HepG2 (cell line): Measurements from ENCODE around the gene BTBD17. TPM values are rescaled to one million over a fixed set of nuclear protein-coding genes. Genes with fewer than 3 reads are reported as not detected.

ENCODE experiments used
- ARID2 ChIP-seq: sonication (generic); formaldehyde crosslinking; IDR thresholded peaks from 2 replicates; pipeline ENCODE4 v1.8.1; 2022; ENCODE audit warnings: mild to moderate bottlenecking, missing genetic modification reagents, borderline replicate concordance
- CEBPG ChIP-seq: IDR thresholded peaks from 2 replicates; pipeline ENCODE4 v1.6.1; 2016
- FOXC1 ChIP-seq: sonication (generic); formaldehyde crosslinking; IDR thresholded peaks from 2 replicates; pipeline ENCODE4 v1.8.0; 2022; ENCODE audit warnings: mild to moderate bottlenecking, missing genetic modification reagents, borderline replicate concordance
- FOXK1 ChIP-seq: sonication (generic); formaldehyde crosslinking; IDR thresholded peaks from 2 replicates; pipeline ENCODE4 v1.4.0; 2020; ENCODE audit warnings: low read depth, missing genetic modification reagents, borderline replicate concordance
- HDAC2 ChIP-seq: sonication (generic); formaldehyde crosslinking; IDR thresholded peaks from 2 replicates; pipeline ENCODE4 v1.4.0; 2020; ENCODE audit warnings: missing genetic modification reagents
- HOXA9 ChIP-seq: sonication (generic); formaldehyde crosslinking; IDR thresholded peaks from 2 replicates; pipeline ENCODE4 v1.8.1; 2022; ENCODE audit warnings: missing genetic modification reagents, mild to moderate bottlenecking, moderate library complexity, borderline replicate concordance
- IKZF4 ChIP-seq: sonication (generic); formaldehyde crosslinking; IDR thresholded peaks from 2 replicates; pipeline ENCODE4 v1.5.1; 2020; ENCODE audit warnings: borderline replicate concordance, mild to moderate bottlenecking, low read depth, missing genetic modification reagents; ENCODE audit errors: not compliant biosample characterization
- ZBTB20 ChIP-seq: sonication (generic); formaldehyde crosslinking; IDR thresholded peaks from 2 replicates; pipeline ENCODE4 v1.8.1; 2023; ENCODE audit warnings: missing genetic modification reagents, low read depth, mild to moderate bottlenecking, borderline replicate concordance
- ZBTB21 ChIP-seq: sonication (generic); formaldehyde crosslinking; IDR thresholded peaks from 2 replicates; pipeline ENCODE4 v1.4.0; 2020; ENCODE audit warnings: missing genetic modification reagents
- ZNF33A ChIP-seq: sonication (generic); formaldehyde crosslinking; IDR thresholded peaks from 2 replicates; pipeline ENCODE4 v1.5.1; 2020; ENCODE audit warnings: missing genetic modification reagents, mild to moderate bottlenecking, moderate library complexity, borderline replicate concordance
- ZNF543 ChIP-seq: sonication (generic); formaldehyde crosslinking; IDR thresholded peaks from 2 replicates; pipeline ENCODE4 v1.4.0; 2020; ENCODE audit warnings: mild to moderate bottlenecking, missing genetic modification reagents
- ZNF768 ChIP-seq: sonication (generic); formaldehyde crosslinking; IDR thresholded peaks from 2 replicates; pipeline ENCODE4 v1.4.0; 2020; ENCODE audit warnings: missing genetic modification reagents
- ZNF83 ChIP-seq: sonication (generic); formaldehyde crosslinking; IDR thresholded peaks from 2 replicates; pipeline ENCODE4 v1.4.0; 2020; ENCODE audit warnings: missing genetic modification reagents, mild to moderate bottlenecking, borderline replicate concordance
- polyA plus RNA-seq, 8 experiments: library from polyadenylated mRNA; depleted of rRNA in 3 of 8; stranded (reverse) in 7 of 8; unstranded in 1 of 8; fragments of >200 nt; fragmentation: Illumina TruSeq in 4 of 8; extraction: Trizol in 4 of 8; gene quantifications; 2 replicates each; pipeline versions ENCODE4 v1.2.1 to v1.2.3, GENCODE V29; 2011 to 2016; ENCODE audit warnings: low read depth in 4 of 8, missing spikeins in 1 of 8, mixed read lengths in 1 of 8; ENCODE audit not compliant: insufficient read depth in 1 of 8
- total RNA-seq, 5 experiments: library from RNA; depleted of rRNA; stranded (reverse); fragments of >200 nt; fragmentation: Illumina TruSeq; extraction: Trizol; gene quantifications; 2 replicates each; pipeline ENCODE4 v1.2.3, GENCODE V29; 2016; ENCODE audit warnings: low read depth in 1 of 5
- TF ChIP-seq, protein P1 (sequence below): sonication (generic); formaldehyde crosslinking; IDR thresholded peaks from 2 replicates; pipeline ENCODE4 v1.5.1; 2020; ENCODE audit warnings: mild to moderate bottlenecking, missing genetic modification reagents, moderate library complexity
- TF ChIP-seq, protein P2 (sequence below): sonication (generic); formaldehyde crosslinking; IDR thresholded peaks from 2 replicates; pipeline ENCODE4 v1.4.0; 2020; ENCODE audit warnings: mild to moderate bottlenecking, low read depth, missing genetic modification reagents
- TF ChIP-seq, protein P3 (sequence below): sonication (generic); formaldehyde crosslinking; IDR thresholded peaks from 2 replicates; pipeline ENCODE4 v1.4.0; 2020; ENCODE audit warnings: missing genetic modification reagents
- TF ChIP-seq, protein P4 (sequence below): sonication (generic); formaldehyde crosslinking; IDR thresholded peaks from 2 replicates; pipeline ENCODE4 v1.4.0; 2020; ENCODE audit warnings: missing genetic modification reagents
- TF ChIP-seq, protein P5 (sequence below): sonication (generic); formaldehyde crosslinking; conservative IDR thresholded peaks from 2 replicates; pipeline ENCODE4 v1.4.0; 2020; ENCODE audit warnings: missing genetic modification reagents

BTBD17 gene
- total and polyA plus RNA-seq, 2 of the 13 experiments (the other 11 are each of a cell fraction or from before 2014, with no cell fraction given), result not detected

DNA sequence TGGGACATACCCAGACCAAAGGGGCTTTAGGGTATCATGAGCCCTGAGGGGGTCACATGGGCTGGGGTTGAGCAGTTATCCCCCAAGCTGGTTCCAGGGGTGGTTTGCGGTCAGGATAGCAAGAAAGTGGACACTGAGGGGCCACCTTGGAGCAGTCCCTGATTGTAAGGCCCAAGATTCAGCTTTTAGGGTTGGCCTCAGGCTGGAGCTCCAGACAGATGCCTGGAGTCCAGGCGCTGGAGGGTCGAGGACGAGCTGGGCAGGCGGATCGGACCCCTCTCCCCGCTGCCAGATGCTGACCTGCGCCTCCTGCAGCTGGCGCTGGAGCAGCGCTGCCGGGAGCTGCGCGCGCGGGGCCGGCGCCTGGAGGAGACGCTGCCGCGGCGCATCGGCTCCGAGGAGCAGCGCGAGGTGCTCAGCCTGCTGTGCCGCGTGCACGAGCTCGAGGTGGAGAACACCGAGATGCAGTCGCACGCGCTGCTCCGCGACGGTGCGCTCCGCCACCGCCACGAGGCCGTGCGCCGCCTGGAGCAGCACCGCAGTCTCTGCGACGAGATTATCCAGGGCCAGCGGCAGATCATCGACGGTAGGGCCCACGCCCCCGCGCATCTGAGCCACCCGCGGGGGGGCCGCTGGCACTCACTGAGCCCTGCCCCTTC is 10.0 kb downstream of the BTBD17 start (continued):
- TF ChIP-seq, protein P1, sequence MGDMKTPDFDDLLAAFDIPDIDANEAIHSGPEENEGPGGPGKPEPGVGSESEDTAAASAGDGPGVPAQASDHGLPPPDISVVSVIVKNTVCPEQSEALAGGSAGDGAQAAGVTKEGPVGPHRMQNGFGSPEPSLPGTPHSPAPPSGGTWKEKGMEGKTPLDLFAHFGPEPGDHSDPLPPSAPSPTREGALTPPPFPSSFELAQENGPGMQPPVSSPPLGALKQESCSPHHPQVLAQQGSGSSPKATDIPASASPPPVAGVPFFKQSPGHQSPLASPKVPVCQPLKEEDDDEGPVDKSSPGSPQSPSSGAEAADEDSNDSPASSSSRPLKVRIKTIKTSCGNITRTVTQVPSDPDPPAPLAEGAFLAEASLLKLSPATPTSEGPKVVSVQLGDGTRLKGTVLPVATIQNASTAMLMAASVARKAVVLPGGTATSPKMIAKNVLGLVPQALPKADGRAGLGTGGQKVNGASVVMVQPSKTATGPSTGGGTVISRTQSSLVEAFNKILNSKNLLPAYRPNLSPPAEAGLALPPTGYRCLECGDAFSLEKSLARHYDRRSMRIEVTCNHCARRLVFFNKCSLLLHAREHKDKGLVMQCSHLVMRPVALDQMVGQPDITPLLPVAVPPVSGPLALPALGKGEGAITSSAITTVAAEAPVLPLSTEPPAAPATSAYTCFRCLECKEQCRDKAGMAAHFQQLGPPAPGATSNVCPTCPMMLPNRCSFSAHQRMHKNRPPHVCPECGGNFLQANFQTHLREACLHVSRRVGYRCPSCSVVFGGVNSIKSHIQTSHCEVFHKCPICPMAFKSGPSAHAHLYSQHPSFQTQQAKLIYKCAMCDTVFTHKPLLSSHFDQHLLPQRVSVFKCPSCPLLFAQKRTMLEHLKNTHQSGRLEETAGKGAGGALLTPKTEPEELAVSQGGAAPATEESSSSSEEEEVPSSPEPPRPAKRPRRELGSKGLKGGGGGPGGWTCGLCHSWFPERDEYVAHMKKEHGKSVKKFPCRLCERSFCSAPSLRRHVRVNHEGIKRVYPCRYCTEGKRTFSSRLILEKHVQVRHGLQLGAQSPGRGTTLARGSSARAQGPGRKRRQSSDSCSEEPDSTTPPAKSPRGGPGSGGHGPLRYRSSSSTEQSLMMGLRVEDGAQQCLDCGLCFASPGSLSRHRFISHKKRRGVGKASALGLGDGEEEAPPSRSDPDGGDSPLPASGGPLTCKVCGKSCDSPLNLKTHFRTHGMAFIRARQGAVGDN, result no peak
- TF ChIP-seq, protein P2, sequence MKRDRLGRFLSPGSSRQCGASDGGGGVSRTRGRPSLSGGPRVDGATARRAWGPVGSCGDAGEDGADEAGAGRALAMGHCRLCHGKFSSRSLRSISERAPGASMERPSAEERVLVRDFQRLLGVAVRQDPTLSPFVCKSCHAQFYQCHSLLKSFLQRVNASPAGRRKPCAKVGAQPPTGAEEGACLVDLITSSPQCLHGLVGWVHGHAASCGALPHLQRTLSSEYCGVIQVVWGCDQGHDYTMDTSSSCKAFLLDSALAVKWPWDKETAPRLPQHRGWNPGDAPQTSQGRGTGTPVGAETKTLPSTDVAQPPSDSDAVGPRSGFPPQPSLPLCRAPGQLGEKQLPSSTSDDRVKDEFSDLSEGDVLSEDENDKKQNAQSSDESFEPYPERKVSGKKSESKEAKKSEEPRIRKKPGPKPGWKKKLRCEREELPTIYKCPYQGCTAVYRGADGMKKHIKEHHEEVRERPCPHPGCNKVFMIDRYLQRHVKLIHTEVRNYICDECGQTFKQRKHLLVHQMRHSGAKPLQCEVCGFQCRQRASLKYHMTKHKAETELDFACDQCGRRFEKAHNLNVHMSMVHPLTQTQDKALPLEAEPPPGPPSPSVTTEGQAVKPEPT (CRISPR knock-in tag), result no peak
- TF ChIP-seq HOXA9 (CRISPR knock-in tag), result no peak
- TF ChIP-seq ZNF33A (CRISPR knock-in tag), result no peak
- TF ChIP-seq, protein P3, sequence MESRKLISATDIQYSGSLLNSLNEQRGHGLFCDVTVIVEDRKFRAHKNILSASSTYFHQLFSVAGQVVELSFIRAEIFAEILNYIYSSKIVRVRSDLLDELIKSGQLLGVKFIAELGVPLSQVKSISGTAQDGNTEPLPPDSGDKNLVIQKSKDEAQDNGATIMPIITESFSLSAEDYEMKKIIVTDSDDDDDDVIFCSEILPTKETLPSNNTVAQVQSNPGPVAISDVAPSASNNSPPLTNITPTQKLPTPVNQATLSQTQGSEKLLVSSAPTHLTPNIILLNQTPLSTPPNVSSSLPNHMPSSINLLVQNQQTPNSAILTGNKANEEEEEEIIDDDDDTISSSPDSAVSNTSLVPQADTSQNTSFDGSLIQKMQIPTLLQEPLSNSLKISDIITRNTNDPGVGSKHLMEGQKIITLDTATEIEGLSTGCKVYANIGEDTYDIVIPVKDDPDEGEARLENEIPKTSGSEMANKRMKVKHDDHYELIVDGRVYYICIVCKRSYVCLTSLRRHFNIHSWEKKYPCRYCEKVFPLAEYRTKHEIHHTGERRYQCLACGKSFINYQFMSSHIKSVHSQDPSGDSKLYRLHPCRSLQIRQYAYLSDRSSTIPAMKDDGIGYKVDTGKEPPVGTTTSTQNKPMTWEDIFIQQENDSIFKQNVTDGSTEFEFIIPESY (CRISPR knock-in tag), result peak; percentile 91
- TF ChIP-seq, protein P4, sequence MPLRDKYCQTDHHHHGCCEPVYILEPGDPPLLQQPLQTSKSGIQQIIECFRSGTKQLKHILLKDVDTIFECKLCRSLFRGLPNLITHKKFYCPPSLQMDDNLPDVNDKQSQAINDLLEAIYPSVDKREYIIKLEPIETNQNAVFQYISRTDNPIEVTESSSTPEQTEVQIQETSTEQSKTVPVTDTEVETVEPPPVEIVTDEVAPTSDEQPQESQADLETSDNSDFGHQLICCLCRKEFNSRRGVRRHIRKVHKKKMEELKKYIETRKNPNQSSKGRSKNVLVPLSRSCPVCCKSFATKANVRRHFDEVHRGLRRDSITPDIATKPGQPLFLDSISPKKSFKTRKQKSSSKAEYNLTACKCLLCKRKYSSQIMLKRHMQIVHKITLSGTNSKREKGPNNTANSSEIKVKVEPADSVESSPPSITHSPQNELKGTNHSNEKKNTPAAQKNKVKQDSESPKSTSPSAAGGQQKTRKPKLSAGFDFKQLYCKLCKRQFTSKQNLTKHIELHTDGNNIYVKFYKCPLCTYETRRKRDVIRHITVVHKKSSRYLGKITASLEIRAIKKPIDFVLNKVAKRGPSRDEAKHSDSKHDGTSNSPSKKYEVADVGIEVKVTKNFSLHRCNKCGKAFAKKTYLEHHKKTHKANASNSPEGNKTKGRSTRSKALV (CRISPR knock-in tag), result 0 out of 2 replicates have a peak, but pooled peaks have one; percentile 56
- peak; percentile 23; the same call in 1 of the 2 replicates for TF ChIP-seq ZNF768 (CRISPR knock-in tag)
- no peak for TF ChIP-seq HDAC2 (CRISPR knock-in tag)
- no peak for TF ChIP-seq CEBPG (CRISPR knock-in tag)
- TF ChIP-seq, protein P5, sequence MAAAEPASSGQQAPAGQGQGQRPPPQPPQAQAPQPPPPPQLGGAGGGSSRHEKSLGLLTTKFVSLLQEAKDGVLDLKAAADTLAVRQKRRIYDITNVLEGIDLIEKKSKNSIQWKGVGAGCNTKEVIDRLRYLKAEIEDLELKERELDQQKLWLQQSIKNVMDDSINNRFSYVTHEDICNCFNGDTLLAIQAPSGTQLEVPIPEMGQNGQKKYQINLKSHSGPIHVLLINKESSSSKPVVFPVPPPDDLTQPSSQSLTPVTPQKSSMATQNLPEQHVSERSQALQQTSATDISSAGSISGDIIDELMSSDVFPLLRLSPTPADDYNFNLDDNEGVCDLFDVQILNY (CRISPR knock-in tag), result no peak
- no peak for TF ChIP-seq IKZF4 (CRISPR knock-in tag)
- TF ChIP-seq FOXC1 (CRISPR knock-in tag), result no peak
- TF ChIP-seq ARID2 (CRISPR knock-in tag), result no peak
- no peak for TF ChIP-seq ZNF543 (CRISPR knock-in tag)
- TF ChIP-seq ZNF83 (CRISPR knock-in tag), result no peak
- no peak for TF ChIP-seq ZBTB20
- TF ChIP-seq ZBTB21 (CRISPR knock-in tag), result no peak
- no peak for TF ChIP-seq FOXK1
